ENCODE measurements around the gene NIPBL. TPM values are rescaled to one million over a fixed set of nuclear protein-coding genes. Genes with fewer than 3 reads are reported as not detected.
"Not testable (repeated sequence)": the region's sequence is repeated elsewhere in the genome, so short reads cannot be mapped to it uniquely, and the experiment has no call there.

NIPBL gene
- total RNA-seq, 1 donor from 2014 or later, result 88.6 TPM

DNA sequence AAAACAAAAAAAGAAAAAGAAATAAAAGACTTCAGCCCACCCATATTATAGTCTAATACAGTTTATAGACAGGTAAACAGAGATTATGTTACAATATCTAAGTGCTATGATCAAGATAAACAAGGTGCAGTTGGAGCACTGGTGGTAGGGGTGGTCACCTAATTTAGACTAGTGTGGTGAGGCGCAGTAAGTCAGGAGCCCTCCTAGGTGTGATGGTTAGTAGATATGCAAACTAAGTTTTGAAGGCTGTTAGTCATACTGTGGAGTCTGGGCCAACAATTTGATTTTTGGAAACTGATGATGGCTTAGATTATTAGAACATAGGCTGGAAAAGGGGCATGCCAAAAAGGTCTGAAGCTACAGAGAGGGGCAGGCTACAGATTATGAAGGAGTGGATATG, 14.7 kb downstream of the NIPBL start:
- peaks cover 7% of the 10 kb centered on the region for H3K4me1 Mint-ChIP-seq
- no peak for DNase-seq (ENCODE audit: low spot score in 2 of 2, unreplicated experiment in 2 of 2)
- no peaks in the 10 kb centered on the region for H3K27me3 Mint-ChIP-seq (ENCODE audit: low read depth)
- no peak overlapping the region for H3K27ac Mint-ChIP-seq
- H3K36me3 Mint-ChIP-seq, result peaks cover 28% of the 10 kb centered on the region
- H3K9me3 Mint-ChIP-seq, result peaks cover 10% of the 10 kb centered on the region
- TF ChIP-seq, protein P1, sequence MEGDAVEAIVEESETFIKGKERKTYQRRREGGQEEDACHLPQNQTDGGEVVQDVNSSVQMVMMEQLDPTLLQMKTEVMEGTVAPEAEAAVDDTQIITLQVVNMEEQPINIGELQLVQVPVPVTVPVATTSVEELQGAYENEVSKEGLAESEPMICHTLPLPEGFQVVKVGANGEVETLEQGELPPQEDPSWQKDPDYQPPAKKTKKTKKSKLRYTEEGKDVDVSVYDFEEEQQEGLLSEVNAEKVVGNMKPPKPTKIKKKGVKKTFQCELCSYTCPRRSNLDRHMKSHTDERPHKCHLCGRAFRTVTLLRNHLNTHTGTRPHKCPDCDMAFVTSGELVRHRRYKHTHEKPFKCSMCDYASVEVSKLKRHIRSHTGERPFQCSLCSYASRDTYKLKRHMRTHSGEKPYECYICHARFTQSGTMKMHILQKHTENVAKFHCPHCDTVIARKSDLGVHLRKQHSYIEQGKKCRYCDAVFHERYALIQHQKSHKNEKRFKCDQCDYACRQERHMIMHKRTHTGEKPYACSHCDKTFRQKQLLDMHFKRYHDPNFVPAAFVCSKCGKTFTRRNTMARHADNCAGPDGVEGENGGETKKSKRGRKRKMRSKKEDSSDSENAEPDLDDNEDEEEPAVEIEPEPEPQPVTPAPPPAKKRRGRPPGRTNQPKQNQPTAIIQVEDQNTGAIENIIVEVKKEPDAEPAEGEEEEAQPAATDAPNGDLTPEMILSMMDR (IDR thresholded peaks at IDR 0.05; ENCODE audit: unreplicated experiment), result no peak
- no peak overlapping the region for H3K4me3 Mint-ChIP-seq

DNA sequence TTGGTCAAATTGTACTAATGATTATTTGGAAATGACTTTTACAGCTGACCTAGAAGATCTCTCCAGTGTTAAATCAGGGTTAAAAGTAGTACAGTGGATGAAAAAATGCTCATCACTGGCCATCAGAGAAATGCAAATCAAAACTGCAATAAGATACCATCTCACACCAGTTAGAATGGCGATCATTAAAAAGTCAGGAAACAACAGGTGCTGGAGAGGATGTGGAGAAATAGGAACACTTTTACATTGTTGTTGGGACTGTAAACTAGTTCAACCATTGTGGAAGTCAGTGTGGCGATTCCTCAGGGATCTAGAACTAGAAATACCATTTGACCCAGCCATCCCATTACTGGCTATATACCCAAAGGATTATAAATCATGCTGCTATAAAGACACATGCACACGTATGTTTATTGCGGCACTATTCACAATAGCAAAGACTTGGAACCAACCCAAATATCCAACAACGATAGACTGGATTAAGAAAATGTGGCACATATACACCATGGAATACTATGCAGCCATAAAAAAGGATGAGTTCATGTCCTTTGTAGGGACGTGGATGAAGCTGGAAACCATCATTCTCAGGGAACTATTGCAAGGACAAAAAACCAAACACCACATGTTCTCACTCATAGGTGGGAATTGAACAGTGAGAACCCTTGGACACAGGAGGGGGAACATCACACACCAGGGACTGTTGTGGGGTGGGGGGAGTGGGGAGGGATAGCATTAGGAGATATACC, 15.7 kb downstream of the NIPBL start:
- H3K27me3 Mint-ChIP-seq (ENCODE audit: low read depth); H3K9me3 Mint-ChIP-seq; H3K27ac Mint-ChIP-seq; H3K4me1 Mint-ChIP-seq; H3K4me3 Mint-ChIP-seq; DNase-seq (ENCODE audit: low spot score in 2 of 2, unreplicated experiment in 2 of 2): not testable (repeated sequence)
- peaks cover 28% of the 10 kb centered on the region for H3K36me3 Mint-ChIP-seq

GRCh38 chr5:36894954-36895353, 18.4 kb downstream of the NIPBL start:
- no peak overlapping the region for H3K27ac Mint-ChIP-seq
- peaks cover 28% of the 10 kb centered on the region for H3K36me3 Mint-ChIP-seq
- DNase-seq (ENCODE audit: low spot score in 2 of 2, unreplicated experiment in 2 of 2), result no peak
- TF ChIP-seq, protein P1 (IDR thresholded peaks at IDR 0.05; ENCODE audit: unreplicated experiment), result no peak
- peaks cover 3% of the 10 kb centered on the region for H3K4me1 Mint-ChIP-seq
- H3K27me3 Mint-ChIP-seq (ENCODE audit: low read depth), result no peaks in the 10 kb centered on the region
- H3K4me3 Mint-ChIP-seq, result no peak overlapping the region
- H3K9me3 Mint-ChIP-seq, result peaks cover 10% of the 10 kb centered on the region

DNA sequence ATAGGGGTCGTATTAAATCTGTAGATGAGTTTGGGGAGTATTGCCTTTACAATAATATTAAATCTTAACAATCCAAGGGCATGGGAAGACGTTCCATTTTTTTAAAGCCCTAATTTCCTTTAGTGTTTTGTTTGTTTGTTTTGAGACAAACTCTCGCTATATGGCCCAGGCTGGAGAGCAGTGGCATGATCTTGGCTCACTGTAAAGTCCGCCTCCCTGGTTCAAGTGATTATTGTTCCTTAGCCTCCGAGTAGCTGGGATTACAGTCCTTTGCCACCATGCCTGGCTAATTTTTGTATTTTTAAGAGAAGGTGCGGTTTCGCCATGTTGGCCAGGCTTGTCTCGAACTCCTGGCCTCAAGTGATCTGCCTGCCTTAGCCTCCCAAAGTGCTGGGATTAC, 19.9 kb downstream of the NIPBL start:
- no peak overlapping the region for H3K27ac Mint-ChIP-seq
- TF ChIP-seq, protein P1 (IDR thresholded peaks at IDR 0.05; ENCODE audit: unreplicated experiment), result no peak
- H3K36me3 Mint-ChIP-seq, result peaks cover 22% of the 10 kb centered on the region
- H3K9me3 Mint-ChIP-seq, result peaks cover 13% of the 10 kb centered on the region
- H3K27me3 Mint-ChIP-seq (ENCODE audit: low read depth), result no peaks in the 10 kb centered on the region
- peaks cover 3% of the 10 kb centered on the region for H3K4me1 Mint-ChIP-seq
- no peak overlapping the region for H3K4me3 Mint-ChIP-seq
- DNase-seq (ENCODE audit: low spot score in 2 of 2, unreplicated experiment in 2 of 2), result no peak

- Mint-ChIP-seq H3K9me3 (peaks cover 15% of the 10 kb centered on the region), H3K4me1 (peaks cover 3% of the 10 kb centered on the region), H3K36me3 (peaks cover 26% of the 10 kb centered on the region), H3K27me3 (ENCODE audit: low read depth) (no peaks in the 10 kb centered on the region), H3K4me3 (no peak overlapping the region), H3K27ac (peak overlapping the region; percentile 11)
- TF ChIP-seq, protein P1 (IDR thresholded peaks at IDR 0.05; ENCODE audit: unreplicated experiment), result no peak
- DNase-seq (ENCODE audit: low spot score in 2 of 2, unreplicated experiment in 2 of 2), result no peak
Observed at GRCh38 chr5:36897616-36898015, 21.0 kb downstream of the NIPBL start.

DNA sequence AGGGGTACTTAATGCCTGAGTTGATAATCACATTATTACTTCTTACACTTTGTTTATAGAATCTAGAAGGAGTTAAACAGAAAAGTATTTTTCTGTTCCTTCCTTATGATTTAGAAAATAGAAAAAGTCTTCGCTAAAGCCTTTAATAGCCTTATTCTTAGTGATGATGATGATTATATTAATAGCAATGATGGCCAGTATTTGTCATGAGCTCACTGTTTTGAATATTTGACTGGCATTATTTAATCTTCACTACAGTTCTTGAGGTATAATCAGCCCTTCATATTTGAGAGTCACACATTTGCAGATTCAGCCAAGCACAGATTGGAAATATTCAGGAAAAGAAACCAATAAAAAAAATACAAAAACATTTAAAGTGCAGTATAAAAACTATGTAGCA, 23.3 kb downstream of the NIPBL start:
- DNase-seq (ENCODE audit: low spot score in 2 of 2, unreplicated experiment in 2 of 2), result no peak
- TF ChIP-seq, protein P1 (IDR thresholded peaks at IDR 0.05; ENCODE audit: unreplicated experiment), result no peak
- Mint-ChIP-seq H3K27me3 (ENCODE audit: low read depth) (no peaks in the 10 kb centered on the region), H3K27ac (peak overlapping the region; percentile 18), H3K4me1 (peaks cover 3% of the 10 kb centered on the region), H3K9me3 (peaks cover 20% of the 10 kb centered on the region), H3K36me3 (peaks cover 27% of the 10 kb centered on the region), H3K4me3 (no peak overlapping the region)

Data from mesothelial cell of epicardium (in vitro differentiated cells).